Sigmoid colon (tissue), 7 donors: ENCODE measurements around the gene PTGIS. TPM values are rescaled to one million over a fixed set of nuclear protein-coding genes. Genes with fewer than 3 reads are reported as not detected.

ENCODE experiments used
- DNase-seq: peaks from one replicate; pipeline ENCODE4 v3.0.0-alpha.2; 2019
- H3K27ac ChIP-seq, 4 donors: fragments of 200-600 bp; sonication (generic); one replicate each; pipeline ENCODE4 v1.5.1; 2016 to 2019; ENCODE audit warnings: mild to moderate bottlenecking in 1 of 4
- H3K27me3 ChIP-seq, 3 donors: fragments of 200-600 bp; sonication (generic); one replicate each; pipeline ENCODE4 v1.5.1; 2019; ENCODE audit warnings: mild to moderate bottlenecking in 1 of 3
- H3K36me3 ChIP-seq, 4 donors: fragments of 200-600 bp; sonication (generic); one replicate each; pipeline ENCODE4 v1.5.1; 2016 to 2019
- H3K4me1 ChIP-seq, 4 donors: fragments of 200-600 bp; sonication (generic); one replicate each; pipeline ENCODE4 v1.5.1; 2017 to 2019
- H3K4me3 ChIP-seq, 4 donors: fragments of 200-600 bp; sonication (generic); one replicate each; pipeline ENCODE4 v1.5.1; 2017 to 2019; ENCODE audit warnings: mild to moderate bottlenecking in 2 of 4, moderate library complexity in 1 of 4
- H3K9me3 ChIP-seq, 4 donors: fragments of 200-600 bp in 3 of 4; sonication (generic) in 3 of 4; one replicate each; pipeline versions ENCODE4 v1.5.1 to v1.6.1; 2013 to 2019
- EP300 ChIP-seq, 4 donors: sonication (generic); formaldehyde crosslinking; IDR thresholded peaks; one replicate each; pipeline ENCODE4 v1.6.1; 2017; ENCODE audit warnings: antibody characterized with exemption in 4 of 4
- POLR2A ChIP-seq, 2 donors: fragments of 450-650 bp; IDR thresholded peaks; one replicate each; pipeline ENCODE4 v1.6.1; 2016; ENCODE audit warnings: antibody characterized with exemption in 2 of 2, mild to moderate bottlenecking in 2 of 2, moderate library complexity in 2 of 2
- POLR2AphosphoS5 ChIP-seq, 4 donors: sonication (generic); formaldehyde crosslinking; IDR thresholded peaks; one replicate each; pipeline ENCODE4 v1.6.1; 2017; ENCODE audit warnings: antibody characterized with exemption in 4 of 4
- WGBS, 2 donors: extraction: QIAGEN DNeasy Blood & Tissue Kit; methylation state at CpG; one replicate each; pipeline ENCODE4 v1.1.7; 2013; 5-methylcytosine and 5-hydroxymethylcytosine counted together
- intact Hi-C: fragments of 100-400 bp; cut with DNase I; formaldehyde crosslinking; loops from one replicate; pipeline ENCODE4 v1.15.1; 2023
- polyA plus RNA-seq, 3 donors: library from polyadenylated mRNA; stranded (reverse); fragments of 200-250 nt; gene quantifications; one replicate each; pipeline ENCODE4 v1.2.3, GENCODE V29; 2013
- total RNA-seq, 4 donors: library from RNA; depleted of rRNA; stranded (reverse); fragments of >200 nt; gene quantifications; one replicate each; pipeline ENCODE4 v1.1.0, GENCODE V29; 2016
- TF ChIP-seq, protein P1 (sequence below), 4 experiments: fragments of 450-650 bp in 3 of 4; fragments of 200-600 bp in 1 of 4; IDR thresholded peaks; one replicate each; pipeline ENCODE4 v1.5.1; 2016 to 2019; ENCODE audit warnings: antibody characterized with exemption in 4 of 4, mild to moderate bottlenecking in 3 of 4, moderate library complexity in 2 of 4
- donor health status: healthy with polysubstance abuse.
- donor health status: Bipolar disorder and iron deficiency.
- donor health status: healthy.

PTGIS gene
- total and polyA plus RNA-seq, 7 donors, result 0.46 to 241 (median 55.3) TPM

GRCh38 chr20:49608752-49609670 lies 41.1 kb upstream of the PTGIS start:
- Histone ChIP-seq H3K9me3 (no peaks in the 10 kb centered on the region), H3K36me3 (no peaks in the 10 kb centered on the region), H3K27me3 (peaks cover 0 to 4% (median 0%) of the 10 kb centered on the region in 3 donors), H3K4me1 (peaks cover 0 to 26% (median 19%) of the 10 kb centered on the region in 4 donors), H3K27ac (no peak overlapping the region), H3K4me3 (no peak overlapping the region)
- peak; percentile 82 for DNase-seq
- TF ChIP-seq, protein P1, sequence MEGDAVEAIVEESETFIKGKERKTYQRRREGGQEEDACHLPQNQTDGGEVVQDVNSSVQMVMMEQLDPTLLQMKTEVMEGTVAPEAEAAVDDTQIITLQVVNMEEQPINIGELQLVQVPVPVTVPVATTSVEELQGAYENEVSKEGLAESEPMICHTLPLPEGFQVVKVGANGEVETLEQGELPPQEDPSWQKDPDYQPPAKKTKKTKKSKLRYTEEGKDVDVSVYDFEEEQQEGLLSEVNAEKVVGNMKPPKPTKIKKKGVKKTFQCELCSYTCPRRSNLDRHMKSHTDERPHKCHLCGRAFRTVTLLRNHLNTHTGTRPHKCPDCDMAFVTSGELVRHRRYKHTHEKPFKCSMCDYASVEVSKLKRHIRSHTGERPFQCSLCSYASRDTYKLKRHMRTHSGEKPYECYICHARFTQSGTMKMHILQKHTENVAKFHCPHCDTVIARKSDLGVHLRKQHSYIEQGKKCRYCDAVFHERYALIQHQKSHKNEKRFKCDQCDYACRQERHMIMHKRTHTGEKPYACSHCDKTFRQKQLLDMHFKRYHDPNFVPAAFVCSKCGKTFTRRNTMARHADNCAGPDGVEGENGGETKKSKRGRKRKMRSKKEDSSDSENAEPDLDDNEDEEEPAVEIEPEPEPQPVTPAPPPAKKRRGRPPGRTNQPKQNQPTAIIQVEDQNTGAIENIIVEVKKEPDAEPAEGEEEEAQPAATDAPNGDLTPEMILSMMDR (IDR thresholded peaks at IDR 0.05), result peak; percentile 91 to 98 (median 96)
- no peak for TF ChIP-seq POLR2AphosphoS5 (IDR thresholded peaks at IDR 0.05)
- WGBS, 2 donors, result 4 to 7% methylated on average over 17 of the region's 17 CpGs
- intact Hi-C loops, result loop anchor here (1.0 to 5.0 kb wide), 3 partner anchors 66 to 319 kb away; no protein-coding TSS in a partner anchor

DNA sequence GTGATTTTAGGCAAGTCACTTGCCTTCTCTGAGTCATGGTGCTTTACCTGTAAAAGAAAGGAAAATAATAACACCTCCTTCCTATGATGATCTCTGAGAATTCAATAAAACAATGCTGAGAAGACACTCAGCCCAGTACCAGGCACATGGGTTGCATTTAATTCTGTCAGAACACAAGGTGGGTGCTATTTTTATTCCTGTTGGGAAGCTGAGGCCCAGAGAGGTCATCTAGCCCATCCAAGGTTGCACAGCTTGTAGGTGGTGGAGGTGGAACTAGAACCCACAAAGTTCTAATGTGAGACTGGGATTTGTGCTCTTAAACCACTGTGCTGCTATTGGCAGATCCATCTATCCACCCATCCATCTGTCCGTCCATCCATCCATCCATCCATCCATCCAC lies 39.6 kb upstream of the PTGIS start:
- TF ChIP-seq POLR2AphosphoS5 (IDR thresholded peaks at IDR 0.05) (no peak), POLR2A (IDR thresholded peaks at IDR 0.05) (no peak), EP300 (IDR thresholded peaks at IDR 0.05) (no peak)
- TF ChIP-seq, protein P1 (IDR thresholded peaks at IDR 0.05), result no peak
- Histone ChIP-seq H3K27ac (no peak overlapping the region), H3K4me3 (no peak overlapping the region), H3K4me1 (peaks cover 0 to 35% (median 21%) of the 10 kb centered on the region in 4 donors), H3K27me3 (peaks cover 0 to 4% (median 0%) of the 10 kb centered on the region in 3 donors), H3K36me3 (no peaks in the 10 kb centered on the region), H3K9me3 (no peaks in the 10 kb centered on the region)
- 93 to 98% methylated on average over 1 of the region's 1 CpG for whole genome bisulfite sequencing, 2 donors
- intact Hi-C loops, result loop anchor here (5.0 kb wide), 1 partner anchor 275 kb away; no protein-coding TSS in a partner anchor
- no peak for DNase-seq

DNA sequence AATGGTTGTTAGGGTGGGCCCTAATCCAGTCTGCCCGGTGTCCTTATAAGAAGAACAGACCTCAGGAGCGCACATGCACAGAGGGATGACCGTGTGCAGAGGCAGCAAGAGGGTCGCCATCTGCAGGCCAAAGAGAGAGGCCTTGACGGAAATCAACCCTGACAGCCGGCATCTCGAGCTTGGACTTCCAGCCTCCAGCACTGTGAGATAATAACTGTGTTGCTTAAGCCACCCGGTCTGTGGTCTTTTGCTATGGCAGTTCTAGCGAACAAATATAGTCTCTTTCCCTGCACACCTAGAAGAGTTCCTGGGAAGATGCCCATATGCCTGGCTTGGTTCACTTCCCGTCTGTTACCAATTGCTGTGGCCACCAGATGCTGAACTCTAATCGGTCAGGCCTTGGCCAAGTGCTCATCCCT lies 35.3 kb upstream of the PTGIS start:
- DNase-seq, result no peak
- Histone ChIP-seq H3K4me3 (no peak overlapping the region), H3K4me1 (peaks cover 0 to 21% (median 11%) of the 10 kb centered on the region in 4 donors), H3K27me3 (peaks cover 0 to 3% (median 0%) of the 10 kb centered on the region in 3 donors), H3K36me3 (no peaks in the 10 kb centered on the region), H3K27ac (peak overlapping the region in 1 of 4 donors; percentile 57), H3K9me3 (no peaks in the 10 kb centered on the region)
- intact Hi-C loops, result no loop called here
- whole genome bisulfite sequencing, 2 donors, result 86 to 87% methylated on average over 11 of the region's 11 CpGs
- TF ChIP-seq EP300 (IDR thresholded peaks at IDR 0.05), result no peak
- TF ChIP-seq, protein P1 (IDR thresholded peaks at IDR 0.05), result no peak
- TF ChIP-seq POLR2A (IDR thresholded peaks at IDR 0.05), result no peak
- no peak for TF ChIP-seq POLR2AphosphoS5 (IDR thresholded peaks at IDR 0.05)

DNA sequence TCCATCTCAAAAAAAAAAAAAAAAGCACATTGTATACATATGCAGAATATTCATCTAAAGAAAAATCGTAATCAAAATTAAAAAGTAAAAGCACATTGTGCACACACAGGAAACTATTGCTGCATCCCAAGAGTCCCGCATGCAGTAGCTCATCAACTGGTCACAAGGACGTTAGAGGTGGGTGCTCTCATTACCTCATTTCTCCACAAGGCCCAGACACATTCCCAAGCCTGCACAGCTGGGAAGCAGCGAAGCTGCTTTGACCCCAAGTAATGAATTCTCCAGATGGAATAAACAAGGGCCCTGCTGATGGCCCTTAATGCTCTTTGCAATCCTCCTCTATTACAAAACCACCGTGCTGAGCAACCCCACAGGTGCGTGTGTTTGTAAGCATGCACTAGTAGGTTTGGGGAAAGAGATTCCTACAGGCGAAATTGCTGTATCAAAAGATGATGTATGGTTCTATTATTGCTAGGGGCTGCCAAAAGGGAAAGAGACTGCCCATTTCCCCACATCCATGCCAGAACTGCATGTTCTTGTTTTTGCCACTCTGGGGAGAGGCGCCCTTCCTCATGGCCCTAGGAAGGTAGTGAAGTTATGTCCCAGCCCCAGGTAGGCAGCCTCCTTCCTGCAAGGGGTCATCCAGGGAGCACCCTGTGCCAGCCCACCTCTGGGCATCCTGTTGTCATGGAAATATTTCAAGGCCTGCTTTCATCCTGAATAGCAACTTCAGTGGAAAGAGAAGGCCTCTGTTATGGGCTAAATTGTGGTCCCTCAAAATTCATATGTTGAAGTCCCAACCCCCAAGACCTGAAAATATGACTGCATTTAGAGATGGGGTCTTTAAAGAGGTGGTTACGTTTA lies 34.6 kb upstream of the PTGIS start:
- Histone ChIP-seq H3K27ac (peak overlapping the region in 1 of 4 donors; percentile 57), H3K9me3 (peaks cover 0 to 3% (median 0%) of the 10 kb centered on the region in 4 donors), H3K36me3 (no peaks in the 10 kb centered on the region), H3K4me3 (no peak overlapping the region), H3K4me1 (peaks cover 0 to 21% (median 11%) of the 10 kb centered on the region in 4 donors), H3K27me3 (no peaks in the 10 kb centered on the region)
- intact Hi-C loops, result no loop called here
- DNase-seq, result peak; percentile 80
- 91% methylated on average over 9 of the region's 9 CpGs for WGBS, 2 donors
- TF ChIP-seq POLR2AphosphoS5 (IDR thresholded peaks at IDR 0.05) (peak in 2 of 4 donors; percentile 21 to 27), POLR2A (IDR thresholded peaks at IDR 0.05) (no peak), EP300 (IDR thresholded peaks at IDR 0.05) (no peak)
- TF ChIP-seq, protein P1 (IDR thresholded peaks at IDR 0.05), result no peak
